HG02970 (cell line): Measurements from ENCODE around the gene PGGHG.
"Not testable (repeated sequence)": the region's sequence is repeated elsewhere in the genome, so short reads cannot be mapped to it uniquely, and the experiment has no call there.

Source experiments
- ATAC-seq: cut with Tn5 transposase; IDR thresholded peaks from one replicate; pipeline ENCODE4 v1.9.1; 2021; ENCODE audit warnings: mild to moderate bottlenecking, moderate library complexity, moderate number of reproducible peaks; ENCODE audit not compliant: unreplicated experiment, low FRiP score

PGGHG gene

GRCh38 chr11:311013-311748, 22.3 kb downstream of the PGGHG start:
- ATAC-seq, result peak; percentile 48

GRCh38 chr11:312092-312816, 23.3 kb downstream of the PGGHG start:
- ATAC-seq, result no peak

GRCh38 chr11:313304-313786, 24.4 kb downstream of the PGGHG start:
- ATAC-seq, result no peak

- ATAC-seq, result no peak
Observed at GRCh38 chr11:313787-314553, 25.0 kb downstream of the PGGHG start, which contains the start of gene IFITM1. IFITM1 (plus strand) TSS chr11:314040; CDS start chr11:314171, 131 bp downstream.

GRCh38 chr11:314554-314875, 25.6 kb downstream of the PGGHG start:
- ATAC-seq, result not testable (repeated sequence)

- ATAC-seq, result no peak
Observed at GRCh38 chr11:315051-315481, 26.1 kb downstream of the PGGHG start.

GRCh38 chr11:315516-315994, 26.6 kb downstream of the PGGHG start:
- ATAC-seq, result no peak

GRCh38 chr11:316031-316701, 27.2 kb downstream of the PGGHG start:
- ATAC-seq, result no peak

- no peak for ATAC-seq
Observed at GRCh38 chr11:316891-317301, 28.0 kb downstream of the PGGHG start.

- peak; percentile 7 for ATAC-seq
Observed at GRCh38 chr11:317668-318404, 28.9 kb downstream of the PGGHG start.

GRCh38 chr11:318405-319120, 29.6 kb downstream of the PGGHG start:
- peak; percentile 45 for ATAC-seq

GRCh38 chr11:319121-319887, 30.4 kb downstream of the PGGHG start:
- peak; percentile 4 for ATAC-seq

GRCh38 chr11:319888-320273, 31.0 kb downstream of the PGGHG start:
- not testable (repeated sequence) for ATAC-seq

GRCh38 chr11:324156-324555, 35.2 kb downstream of the PGGHG start:
- no peak for ATAC-seq

- not testable (repeated sequence) for ATAC-seq
Observed at GRCh38 chr11:324593-325517, 35.9 kb downstream of the PGGHG start.

- ATAC-seq, result no peak
Observed at GRCh38 chr11:325796-326591, 37.1 kb downstream of the PGGHG start.

GRCh38 chr11:326592-326841, 37.6 kb downstream of the PGGHG start:
- ATAC-seq, result no peak
